ENCODE data around the gene SLC5A9.
"Not testable (repeated sequence)": the region's sequence is repeated elsewhere in the genome, so short reads cannot be mapped to it uniquely, and the experiment has no call there.

SLC5A9 gene

DNA sequence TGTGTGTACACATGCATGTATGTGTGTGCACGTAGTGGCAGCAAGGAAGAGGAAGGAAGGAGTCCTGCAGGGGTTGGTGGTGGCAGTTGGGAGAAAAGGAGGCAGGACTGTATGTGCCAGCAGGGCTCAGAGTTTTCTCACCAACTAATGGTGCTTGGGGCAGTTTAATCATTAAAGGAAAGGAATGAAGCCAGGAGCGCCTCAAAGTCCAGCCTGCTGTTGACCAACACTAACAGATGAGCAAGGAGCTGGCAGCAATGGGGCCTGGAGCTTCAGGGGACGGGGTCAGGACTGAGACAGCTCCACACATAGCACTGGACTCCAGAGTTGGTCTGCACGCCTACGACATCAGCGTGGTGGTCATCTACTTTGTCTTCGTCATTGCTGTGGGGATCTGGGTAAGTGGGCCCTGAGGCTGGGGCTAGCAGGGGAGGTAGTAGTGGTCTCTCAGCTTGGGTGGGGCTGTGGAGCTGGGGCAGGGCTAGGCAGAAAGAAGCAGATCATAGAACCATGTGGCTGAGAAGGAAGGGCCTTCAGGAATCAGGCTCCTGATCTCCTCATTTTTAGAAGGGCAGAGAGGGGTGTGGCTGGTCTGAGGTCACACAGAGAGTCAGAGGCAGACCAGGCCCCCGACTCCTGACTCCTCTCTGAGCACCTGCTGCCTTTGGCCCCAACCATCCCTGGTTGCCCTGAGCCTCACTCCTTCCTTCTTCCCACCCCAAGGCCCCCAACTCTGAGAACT, at the start of gene SLC5A9:
Gene SLC5A9 (plus strand): TSS at position 216 of the 742 bp plus-strand sequence. CDS start 21 bp downstream, at position 237.
- DNase-seq (ENCODE audit: low read depth), result no peak

DNA sequence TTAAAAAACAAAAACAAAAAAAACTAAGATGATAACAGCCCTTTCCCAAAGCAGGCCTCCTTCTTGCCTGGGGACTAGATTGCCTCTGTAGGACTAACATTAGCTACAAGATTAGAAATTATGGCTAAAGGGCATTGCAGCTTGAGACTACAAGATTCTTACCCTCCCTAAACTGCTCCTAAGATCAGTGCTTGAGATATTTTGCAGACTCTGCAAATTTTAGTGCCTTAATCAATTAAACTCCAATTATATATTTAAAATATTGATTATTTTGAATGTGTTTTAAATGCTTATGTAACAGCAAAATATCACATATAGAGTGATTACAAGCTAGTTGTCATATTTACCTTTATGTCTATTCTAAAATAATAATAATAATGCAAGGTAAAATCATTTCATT, 47.4 kb upstream of the SLC5A9 start:
- DNase-seq (ENCODE audit: low read depth), result no peak

DNA sequence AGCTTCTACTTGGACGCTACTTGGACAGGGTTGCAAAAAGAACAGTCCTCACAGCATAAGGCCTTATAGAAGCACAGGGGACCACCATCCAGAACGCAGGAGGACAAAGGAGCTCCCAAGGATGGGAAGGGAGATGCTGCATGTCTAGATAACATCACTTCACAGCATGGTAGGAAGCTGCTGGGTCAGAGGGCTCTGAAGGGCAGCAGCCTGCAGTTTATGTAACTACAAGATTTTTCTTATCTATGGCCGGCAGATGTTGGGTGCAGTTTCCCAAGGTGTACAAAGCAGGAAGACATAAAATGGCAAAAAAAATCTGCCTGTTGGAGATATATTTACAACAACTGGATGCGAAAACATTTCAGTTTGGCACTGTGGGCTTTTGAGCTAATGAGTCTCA, 45.3 kb upstream of the SLC5A9 start:
- no peak for DNase-seq (ENCODE audit: low read depth)

DNA sequence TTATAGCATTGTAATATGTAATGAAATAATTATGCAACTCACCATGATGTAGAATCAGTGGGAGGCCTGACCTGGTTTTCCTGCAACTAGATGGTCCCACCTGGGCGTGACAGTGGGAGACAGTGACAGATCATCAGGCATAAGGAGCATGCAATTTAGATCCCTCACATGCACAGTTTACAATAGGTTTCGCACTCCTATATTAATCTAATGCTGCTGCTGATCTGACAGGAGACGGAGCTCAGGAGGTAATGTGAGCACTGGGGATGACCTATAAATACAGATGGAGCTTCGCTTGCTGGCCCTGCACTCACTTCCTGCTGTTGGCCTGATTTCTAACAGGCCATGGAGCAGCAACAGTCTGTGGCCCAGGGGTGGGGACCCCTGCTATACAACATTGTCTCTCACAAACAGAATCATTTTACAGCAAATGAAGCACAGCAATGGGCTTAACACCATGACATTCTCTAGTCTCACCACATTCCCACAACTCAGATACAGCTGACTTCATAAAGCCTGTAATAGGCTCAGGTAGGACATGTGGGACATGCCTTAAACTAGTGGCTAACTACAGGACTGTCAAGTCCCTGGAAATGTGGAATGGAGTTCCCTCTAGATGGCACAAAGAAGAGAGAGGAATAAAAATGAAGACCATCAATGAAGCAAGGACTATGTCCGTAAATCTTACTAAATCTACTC, 40.7 kb upstream of the SLC5A9 start:
- no peak for DNase-seq (ENCODE audit: low read depth)

DNA sequence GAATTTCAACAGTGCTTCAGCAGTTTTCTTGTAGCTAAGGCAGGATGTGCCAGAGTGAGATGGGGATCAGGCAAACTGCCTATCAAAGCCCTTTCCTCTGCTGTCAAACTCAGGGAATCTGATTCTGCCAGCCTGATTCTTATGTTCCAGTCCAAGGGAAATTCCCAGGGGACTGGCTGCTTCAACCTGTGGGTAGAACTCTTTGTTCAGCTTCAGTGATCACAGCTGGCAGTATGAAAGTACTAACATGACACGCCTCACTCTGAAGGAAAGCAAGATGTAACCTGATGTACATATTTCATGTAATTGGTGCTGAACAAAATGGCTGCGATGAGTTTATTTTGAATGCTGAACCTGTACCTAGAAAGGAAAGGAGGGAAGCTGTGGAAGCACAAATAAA, 40.1 kb upstream of the SLC5A9 start:
- no peak for DNase-seq (ENCODE audit: low read depth)

DNA sequence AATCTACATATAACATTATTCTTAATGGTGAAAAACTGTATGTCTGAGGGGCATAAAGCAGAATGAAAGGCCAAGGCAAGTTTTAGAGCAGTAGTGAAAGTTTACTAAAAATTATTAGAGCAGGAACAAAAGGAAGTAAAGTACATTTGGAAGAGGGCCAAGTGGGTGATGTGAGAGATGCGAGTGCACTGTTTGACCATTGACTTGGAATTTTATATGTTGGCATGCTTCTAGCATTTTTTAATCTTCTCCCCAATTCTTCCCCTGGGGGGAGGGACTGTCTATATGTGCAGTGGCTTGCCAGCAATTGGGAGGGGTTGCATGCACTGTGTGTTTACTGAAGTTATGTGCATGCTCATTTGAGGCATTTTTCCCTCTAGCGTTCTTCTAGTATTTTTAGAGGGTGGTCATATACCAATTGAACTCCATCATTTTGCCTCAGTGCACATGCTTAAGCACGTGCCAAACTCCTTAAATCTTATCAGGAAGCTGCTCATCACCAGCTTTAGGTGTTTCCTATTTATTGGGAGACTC, 36.1 kb upstream of the SLC5A9 start:
- DNase-seq (ENCODE audit: low read depth), result no peak

DNA sequence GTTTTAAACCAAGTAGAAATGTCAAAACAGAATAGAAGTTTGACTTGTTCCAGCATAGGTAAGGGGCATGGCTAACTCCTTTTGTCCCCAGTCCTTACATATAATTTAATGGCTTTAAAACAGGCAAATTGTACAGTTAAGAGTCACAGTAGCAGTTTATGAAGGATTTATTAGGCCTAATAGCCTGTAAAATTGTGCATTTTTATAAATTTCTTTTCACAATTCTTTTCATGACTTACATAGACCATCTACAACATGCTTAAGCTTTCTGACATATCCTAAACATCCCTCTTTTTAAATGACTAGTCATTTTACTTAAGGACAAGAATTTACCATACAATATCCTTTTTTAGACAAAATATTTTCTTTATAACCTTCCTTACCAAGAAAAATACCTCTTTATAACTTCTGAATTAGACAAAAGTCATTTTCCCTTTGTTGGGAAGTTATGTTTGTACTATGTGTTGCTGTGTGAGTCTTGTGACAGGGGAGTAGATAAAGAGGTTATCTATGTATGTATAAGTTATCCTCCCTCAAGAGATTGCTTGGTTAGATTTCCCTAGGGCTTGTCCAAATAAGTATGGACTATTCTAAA, 34.5 kb upstream of the SLC5A9 start:
- no peak for DNase-seq (ENCODE audit: low read depth)

DNA sequence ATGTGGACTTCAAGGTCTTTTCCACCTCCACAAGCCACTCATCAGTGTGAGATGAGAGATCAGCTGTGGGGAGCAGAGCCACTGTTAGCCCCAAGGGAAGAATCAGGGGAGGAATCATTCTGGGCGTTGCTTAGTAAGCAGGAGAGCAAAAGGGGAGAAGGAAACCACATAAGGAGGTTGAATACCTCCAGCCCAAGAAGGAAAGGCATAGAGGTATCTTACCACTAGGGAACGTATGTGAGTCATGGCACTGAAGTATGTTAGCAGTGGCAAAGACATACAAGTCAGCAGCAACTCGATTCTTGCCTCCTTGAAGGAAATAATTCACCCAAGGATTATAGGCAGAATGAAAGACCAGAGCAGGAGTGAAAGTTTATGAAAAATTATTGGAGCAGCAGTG, 31.6 kb upstream of the SLC5A9 start:
- no peak for DNase-seq (ENCODE audit: low read depth)

DNA sequence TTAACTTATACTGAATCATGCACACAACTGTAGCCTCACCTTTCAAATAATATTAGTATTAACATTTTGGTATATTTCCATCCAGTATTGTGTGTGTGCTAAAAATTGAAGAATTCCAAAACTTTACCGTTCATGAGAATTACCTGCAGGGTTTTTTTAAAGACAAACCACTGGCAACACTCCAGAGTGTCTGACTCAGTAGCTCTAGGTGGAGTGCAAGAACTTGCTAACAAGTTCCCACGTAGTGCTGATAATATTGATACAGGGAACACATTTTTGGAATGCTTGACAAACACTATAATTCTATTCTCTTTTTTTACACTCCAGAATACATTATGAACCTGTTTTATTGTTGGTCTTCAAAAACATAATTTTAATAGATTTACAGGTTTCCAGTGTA, 27.7 kb upstream of the SLC5A9 start:
- no peak for DNase-seq (ENCODE audit: low read depth)

DNA sequence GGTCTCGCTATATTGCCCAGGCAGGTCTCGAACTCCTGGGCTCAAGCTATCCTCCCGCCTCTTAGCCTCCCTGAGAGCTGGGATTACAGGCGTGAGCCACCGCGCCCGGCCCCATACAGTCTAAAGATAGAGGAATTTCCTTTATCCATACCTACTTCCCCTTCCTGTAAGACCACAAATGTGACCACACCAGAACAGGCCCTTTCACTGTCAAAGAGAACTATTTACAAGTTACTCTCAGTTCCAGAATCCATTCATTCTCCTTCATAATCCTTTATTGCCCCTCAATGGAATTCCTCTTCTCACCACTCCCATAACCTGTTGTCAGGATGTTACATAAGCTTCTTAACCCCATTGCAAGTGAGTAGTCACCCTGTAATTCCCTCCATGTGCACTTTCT, 26.3 kb upstream of the SLC5A9 start:
- DNase-seq (ENCODE audit: low read depth), result no peak

DNA sequence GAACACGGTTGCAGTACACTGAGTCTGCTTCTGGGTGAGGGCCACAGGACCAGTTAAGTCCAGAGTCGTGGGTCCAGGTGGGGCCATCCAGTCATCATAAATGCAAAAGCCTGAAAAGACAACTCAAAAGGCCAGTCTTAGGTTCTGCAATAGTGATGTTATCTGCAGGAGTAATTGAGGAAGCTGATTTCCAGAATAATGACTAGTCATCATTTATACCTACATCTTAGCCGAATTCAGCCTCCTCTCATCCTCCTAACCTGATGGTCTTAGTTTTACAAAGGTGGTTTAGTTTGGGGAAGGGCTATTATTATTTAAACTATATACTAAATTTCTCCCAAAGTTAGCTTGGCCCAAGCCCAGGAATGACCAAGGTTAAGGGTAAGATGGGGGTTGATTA, 23.5 kb upstream of the SLC5A9 start:
- DNase-seq (ENCODE audit: low read depth), result no peak

DNA sequence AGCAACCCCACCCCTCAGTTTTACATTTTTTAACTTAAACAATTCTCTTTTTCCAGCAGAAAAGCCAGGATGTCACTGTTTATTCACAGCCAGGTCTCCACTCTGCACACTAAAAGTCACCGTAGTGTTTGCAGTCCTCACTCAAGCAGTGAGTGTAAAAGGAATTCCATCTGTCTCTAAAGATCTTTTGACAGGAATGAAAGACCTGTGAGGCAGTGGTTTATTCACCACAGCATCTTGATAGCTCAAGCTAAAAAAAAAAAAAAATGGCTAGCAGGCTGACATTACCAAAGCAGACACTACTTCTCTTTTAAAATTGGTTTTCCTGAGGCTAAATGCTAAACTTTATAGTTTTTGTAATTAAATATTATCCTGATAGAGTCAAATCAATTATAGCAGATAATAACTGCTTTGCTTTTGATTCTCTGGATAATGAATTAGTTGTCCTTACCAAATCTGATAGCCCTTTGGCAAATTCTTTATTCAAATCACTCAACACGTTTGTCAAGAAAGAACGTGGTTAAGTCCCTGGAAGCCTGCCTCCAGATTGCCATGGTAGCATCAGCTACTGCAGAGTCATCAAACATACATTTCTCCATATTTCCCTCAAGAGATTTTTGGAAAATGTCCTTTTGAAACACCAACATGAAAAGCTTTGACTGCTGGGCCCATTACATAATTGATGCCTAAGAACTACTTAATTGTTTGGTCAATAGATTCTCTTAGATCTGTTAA, 22.2 kb upstream of the SLC5A9 start:
- no peak for DNase-seq (ENCODE audit: low read depth)

DNA sequence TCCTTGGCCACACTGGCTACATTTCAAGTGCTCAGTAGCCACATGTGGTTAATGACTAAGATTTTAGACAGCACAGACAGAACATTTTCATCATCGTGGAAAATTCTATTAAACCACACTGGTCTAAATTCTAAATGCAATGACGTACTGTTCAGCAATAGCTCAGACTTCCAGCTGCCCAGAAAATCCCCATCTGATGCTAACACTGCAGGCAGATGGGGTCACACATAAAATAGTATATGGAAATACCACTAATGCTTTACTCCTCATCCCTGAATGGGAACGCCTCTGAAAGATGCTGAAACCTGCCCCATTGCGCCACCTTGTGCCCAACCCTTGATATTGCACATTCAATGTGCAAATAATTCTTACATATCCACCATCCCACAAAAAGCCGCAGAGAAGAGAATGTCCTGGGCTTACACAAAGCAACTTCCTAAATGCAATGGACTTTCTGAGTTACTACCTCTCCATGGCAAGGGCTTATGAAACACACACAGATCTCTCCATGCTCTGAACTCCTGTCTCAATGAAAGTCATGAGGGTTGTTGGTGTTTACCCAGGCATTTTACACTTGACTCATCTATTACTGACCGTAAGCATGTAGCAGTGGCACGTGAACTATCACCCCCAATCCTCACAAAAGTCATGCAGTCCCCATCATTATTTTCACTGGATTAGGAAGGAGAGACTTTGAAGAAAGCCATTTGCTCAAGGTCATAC, 20.3 kb upstream of the SLC5A9 start:
- peak; percentile 45 for DNase-seq (ENCODE audit: low read depth)

DNA sequence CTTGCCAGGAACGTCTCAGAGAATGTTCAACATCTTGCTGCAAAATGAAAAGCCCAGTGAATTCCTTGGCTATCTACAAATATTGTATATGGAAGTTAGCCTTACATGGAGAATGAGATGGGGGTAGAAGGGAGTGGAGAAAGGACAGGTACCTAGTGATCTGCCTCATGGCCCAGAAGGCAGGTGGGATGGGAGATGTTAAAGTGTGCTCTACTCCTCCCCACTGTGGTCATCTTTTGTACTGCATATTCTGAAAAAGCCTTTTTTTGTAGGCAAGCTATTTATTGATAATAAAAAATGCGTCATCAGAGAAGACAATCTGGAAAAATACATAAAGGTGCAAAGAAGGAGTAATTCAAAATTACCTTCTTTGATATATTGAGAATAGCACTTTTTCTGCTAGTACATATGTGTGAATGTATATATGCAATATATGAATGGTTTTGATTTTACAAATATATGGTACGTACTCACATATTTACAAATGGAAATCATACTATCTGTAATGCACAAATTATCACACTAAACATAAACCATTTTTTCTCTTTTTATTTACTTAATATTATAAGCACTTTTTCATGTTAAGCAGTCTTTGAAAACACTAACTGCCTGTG, 19.1 kb upstream of the SLC5A9 start:
- no peak for DNase-seq (ENCODE audit: low read depth)

DNA sequence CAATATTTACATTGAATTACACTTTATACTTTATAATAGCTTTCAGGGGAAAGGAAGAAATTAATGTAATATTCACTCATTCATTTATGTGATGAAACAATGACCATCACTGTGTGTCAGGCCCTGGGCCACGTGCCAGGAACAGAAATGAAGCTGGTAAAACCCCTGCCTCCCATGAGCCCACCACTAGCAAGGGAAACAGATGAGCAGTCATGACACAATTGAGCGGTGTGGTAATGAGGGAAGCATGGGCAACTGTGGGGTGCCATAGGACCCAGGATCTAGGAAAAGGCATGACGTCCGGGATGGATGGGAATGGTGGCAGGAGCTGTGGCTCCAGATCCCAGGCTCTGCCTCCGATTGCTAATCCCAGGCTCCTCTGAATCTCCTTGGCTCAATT, 17.0 kb upstream of the SLC5A9 start:
- DNase-seq (ENCODE audit: low read depth), result no peak

DNA sequence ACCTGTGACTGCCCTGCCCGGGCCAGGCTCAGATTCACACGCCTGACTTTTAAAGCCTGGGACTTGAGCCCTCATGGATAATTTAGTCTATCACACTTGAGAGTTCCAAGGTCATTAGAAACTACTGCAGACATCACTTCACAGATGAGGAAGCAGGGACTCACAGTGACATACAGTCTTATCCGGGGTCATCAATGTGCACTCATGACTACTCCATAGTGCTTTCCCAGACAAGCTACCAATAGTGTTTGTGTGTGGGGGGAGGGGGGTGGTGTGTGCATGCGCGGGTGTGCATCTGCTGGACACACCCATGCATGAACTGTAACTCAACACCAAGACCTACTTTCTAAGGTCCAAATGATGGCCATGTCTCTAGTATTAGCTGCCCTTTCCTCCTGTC, 16.1 kb upstream of the SLC5A9 start:
- no peak for DNase-seq (ENCODE audit: low read depth)

DNA sequence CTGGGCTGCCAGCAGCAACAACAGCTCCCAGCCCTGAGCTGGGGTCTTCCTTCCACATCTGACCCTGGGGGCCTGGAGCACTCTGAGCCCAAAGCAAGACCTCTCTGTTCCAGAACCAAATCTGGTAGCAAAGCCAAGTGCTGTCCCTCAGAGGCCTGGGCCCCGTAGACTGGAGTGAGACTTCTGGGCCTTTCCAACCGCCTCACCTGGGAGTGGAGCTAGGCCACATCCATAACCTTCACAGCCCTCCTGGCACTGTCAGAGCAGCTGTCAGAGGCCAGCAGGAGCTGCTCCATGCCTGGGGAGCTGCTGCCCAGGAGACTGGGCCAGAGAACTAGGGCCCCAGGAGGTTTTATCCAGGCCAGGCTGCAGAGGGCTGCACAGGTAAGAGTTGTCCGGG, 15.4 kb upstream of the SLC5A9 start:
- no peak for DNase-seq (ENCODE audit: low read depth)

DNA sequence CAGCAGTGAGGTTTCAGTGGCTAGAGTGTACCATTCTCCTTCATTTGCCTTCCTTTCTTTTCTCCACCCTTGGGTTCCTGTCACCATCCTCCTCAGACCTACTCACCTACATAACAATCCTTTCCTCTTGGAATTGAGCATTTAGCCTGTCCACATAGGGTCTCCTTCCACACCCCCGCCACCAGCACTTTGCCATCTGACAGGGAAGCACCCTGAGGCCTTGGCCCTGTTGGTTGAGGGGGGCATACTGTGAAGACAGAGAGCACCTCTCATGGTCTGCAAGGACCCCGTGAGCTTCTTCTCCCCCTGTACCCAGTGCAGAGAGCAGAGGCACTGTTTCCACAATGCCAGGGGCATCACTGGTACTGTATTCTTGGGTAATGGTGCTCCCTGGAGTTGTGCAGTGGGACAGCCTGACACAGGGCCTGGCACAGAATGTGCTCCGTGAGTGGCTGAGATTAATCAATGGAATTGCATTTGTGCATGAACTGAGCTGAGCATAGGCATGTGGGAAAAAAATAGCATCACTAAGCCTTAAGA, 14.9 kb upstream of the SLC5A9 start:
- no peak for DNase-seq (ENCODE audit: low read depth)

DNA sequence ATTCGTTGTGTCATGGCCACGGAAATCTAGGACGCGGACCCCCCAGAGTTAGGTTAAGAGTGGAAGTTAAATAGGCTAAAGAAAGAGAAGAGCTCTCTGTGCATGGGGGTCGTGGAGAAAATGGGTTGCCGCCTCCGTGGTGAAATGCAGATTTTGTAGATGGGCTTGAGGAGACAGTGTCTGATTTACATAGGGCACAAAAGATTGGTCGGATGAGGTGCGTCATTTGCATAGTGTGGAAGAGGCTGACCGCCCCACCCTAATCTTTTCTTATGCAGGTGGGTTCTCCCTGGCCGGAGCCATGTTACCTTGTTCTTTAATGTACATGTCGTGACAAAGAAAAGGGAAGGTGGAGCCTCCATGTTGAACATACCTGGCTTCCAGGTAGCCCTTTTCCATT, 14.3 kb upstream of the SLC5A9 start:
- no peak for DNase-seq (ENCODE audit: low read depth)

DNA sequence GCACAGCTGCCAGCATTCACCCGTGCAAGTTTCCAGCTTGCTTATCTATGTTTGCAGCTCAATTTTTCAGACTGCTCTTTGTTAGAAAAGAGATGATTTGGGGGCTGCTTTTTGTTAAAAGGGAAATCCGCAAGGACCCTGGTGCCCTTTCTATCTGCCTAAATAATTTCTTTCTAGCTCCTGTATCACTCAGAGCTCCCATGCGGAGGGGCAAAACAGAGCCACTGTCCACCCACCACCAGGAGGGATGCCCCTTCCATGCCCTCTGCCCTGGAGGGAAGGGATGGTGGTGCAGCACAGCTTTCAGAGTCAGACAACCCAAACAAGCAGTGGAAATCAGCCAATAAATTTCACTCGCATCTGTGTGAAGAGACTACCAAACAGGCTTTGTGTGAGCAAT, 13.9 kb upstream of the SLC5A9 start:
- DNase-seq (ENCODE audit: low read depth), result no peak

DNA sequence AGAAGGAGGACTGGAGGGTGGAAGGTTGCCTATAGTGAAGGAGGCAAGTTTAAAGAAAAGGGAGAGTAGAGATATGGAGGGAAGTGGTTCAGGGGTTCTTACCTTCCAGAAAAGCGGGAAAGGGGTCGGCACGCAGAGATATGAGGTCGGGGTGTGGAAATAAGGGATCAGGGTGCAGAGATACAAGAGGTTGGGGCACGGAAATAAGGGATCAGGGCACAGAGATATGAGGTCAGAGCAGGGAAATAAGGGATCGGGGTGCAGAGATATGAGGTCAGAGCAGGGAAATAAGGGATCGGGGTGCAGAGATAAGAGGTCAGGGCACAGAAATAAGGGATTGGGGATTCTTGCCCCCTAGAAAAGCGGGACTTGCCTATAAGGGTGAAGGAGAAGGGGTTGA, 9.1 kb upstream of the SLC5A9 start:
- not testable (repeated sequence) for DNase-seq (ENCODE audit: low read depth)

Data from stimulated activated CD8-positive, alpha-beta memory T cell treated with anti-CD3 and anti-CD28 coated beads, Interleukin-7, amount 100 ng/mL, for 24 hours (primary cell).